Measurements from ENCODE around the gene CRYGC. TPM values are rescaled to one million over a fixed set of nuclear protein-coding genes. Genes with fewer than 3 reads are reported as not detected.

Gene CRYGC
- total RNA-seq, 1 experiment from 2014 or later = not detected

- intact Hi-C loops (cut with micrococcal nuclease; ENCODE audit: unreplicated experiment) = no loop called here
- no peaks in the 10 kb centered on the region for H3K4me1 ChIP-seq (ENCODE audit: control insufficient read depth, insufficient read depth, low read length)
- H3K27me3 ChIP-seq (ENCODE audit: control insufficient read depth, insufficient read depth, low read length) = no peaks in the 10 kb centered on the region
- no peak overlapping the region for H3K4me3 ChIP-seq (ENCODE audit: low read depth in 2 of 2, low read length in 2 of 2)
- ATAC-seq = no peak
- H3K36me3 ChIP-seq (ENCODE audit: control insufficient read depth, insufficient read depth, low read length) = no peaks in the 10 kb centered on the region
- in situ Hi-C loops (cut with HindIII; ENCODE audit: low pct_unique_long_range_greater_than_20kb, low sequenced_read_pairs) = no loop called here
- no peaks in the 10 kb centered on the region for H3K9me3 ChIP-seq (ENCODE audit: control insufficient read depth, insufficient read depth, low read depth, low read length)
- no peak for TF ChIP-seq TCF7L2 (IDR thresholded peaks at IDR 0.05; ENCODE audit: low read depth, low read length)
- TF ChIP-seq SIN3A (IDR thresholded peaks at IDR 0.05; ENCODE audit: borderline replicate concordance, insufficient read depth, low read depth, low read length) = no peak
- no peak; the same call in 1 of the 2 replicates for TF ChIP-seq CTCF (IDR thresholded peaks at IDR 0.05)
- TF ChIP-seq REST (IDR thresholded peaks at IDR 0.05; ENCODE audit: insufficient read depth in 1 of 2, low read depth in 2 of 2, low read length in 1 of 2) = no peak
- TF ChIP-seq POLR2AphosphoS5 (IDR thresholded peaks at IDR 0.05; ENCODE audit: low read depth, low read length) = no peak
- BruUV-seq (replicated peaks) = no TSS peak
- ChIA-PET CTCF (no interaction called here), POLR2A (no interaction called here)
- H3K27ac ChIP-seq (ENCODE audit: low read length) = no peak overlapping the region
- no peak for DNase-seq (ENCODE audit: low read depth, low spot score)
Measured at GRCh38 chr2:208148803-208149202, 19.2 kb upstream of the CRYGC start.

GRCh38 chr2:208147759-208148158 is 18.1 kb upstream of the CRYGC start:
- no peaks in the 10 kb centered on the region for H3K9me3 ChIP-seq (ENCODE audit: control insufficient read depth, insufficient read depth, low read depth, low read length)
- no TSS peak for BruUV-seq (replicated peaks)
- TF ChIP-seq REST (IDR thresholded peaks at IDR 0.05; ENCODE audit: insufficient read depth in 1 of 2, low read depth in 2 of 2, low read length in 1 of 2) (no peak), CTCF (IDR thresholded peaks at IDR 0.05) (no peak), POLR2AphosphoS5 (IDR thresholded peaks at IDR 0.05; ENCODE audit: low read depth, low read length) (no peak), TCF7L2 (IDR thresholded peaks at IDR 0.05; ENCODE audit: low read depth, low read length) (no peak), SIN3A (IDR thresholded peaks at IDR 0.05; ENCODE audit: borderline replicate concordance, insufficient read depth, low read depth, low read length) (no peak)
- H3K27me3 ChIP-seq (ENCODE audit: control insufficient read depth, insufficient read depth, low read length) = no peaks in the 10 kb centered on the region
- in situ Hi-C loops (cut with HindIII; ENCODE audit: low pct_unique_long_range_greater_than_20kb, low sequenced_read_pairs) = no loop called here
- no peak overlapping the region for H3K27ac ChIP-seq (ENCODE audit: low read length)
- ChIA-PET CTCF (no interaction called here), POLR2A (interaction anchor here (0.8 kb wide), 1 partner anchor 173 kb away, joined by 3 read pairs; no protein-coding TSS in a partner anchor)
- intact Hi-C loops (cut with micrococcal nuclease; ENCODE audit: unreplicated experiment) = no loop called here
- H3K36me3 ChIP-seq (ENCODE audit: control insufficient read depth, insufficient read depth, low read length) = no peaks in the 10 kb centered on the region
- DNase-seq (ENCODE audit: low read depth, low spot score) = no peak
- no peaks in the 10 kb centered on the region for H3K4me1 ChIP-seq (ENCODE audit: control insufficient read depth, insufficient read depth, low read length)
- ATAC-seq = no peak
- H3K4me3 ChIP-seq (ENCODE audit: low read depth in 2 of 2, low read length in 2 of 2) = no peak overlapping the region

Data from Panc1 (cell line).